ENCODE results near the gene TOMM5.
A peak's percentile ranks its signal among the peaks of the same experiment; 100 is the strongest.
"Not testable (repeated sequence)": the region's sequence is repeated elsewhere in the genome, so short reads cannot be mapped to it uniquely, and the experiment has no call there.

TOMM5 gene

GRCh38 chr9:37611961-37612360 is 19.6 kb upstream of the TOMM5 start:
- DNase-seq (ENCODE audit: low read depth in 2 of 2) = no peak

- DNase-seq (ENCODE audit: low read depth in 2 of 2) = no peak
Observed at GRCh38 chr9:37611014-37611413, 18.6 kb upstream of the TOMM5 start.

GRCh38 chr9:37609735-37610397 is 17.5 kb upstream of the TOMM5 start:
- no peak for DNase-seq (ENCODE audit: low read depth in 2 of 2)

GRCh38 chr9:37608250-37608649 is 15.9 kb upstream of the TOMM5 start:
- DNase-seq (ENCODE audit: low read depth in 2 of 2) = no peak

- no peak for DNase-seq (ENCODE audit: low read depth in 2 of 2)
Observed at GRCh38 chr9:37604296-37604695, 11.9 kb upstream of the TOMM5 start.

- DNase-seq (ENCODE audit: low read depth in 2 of 2) = no peak
Observed at GRCh38 chr9:37602817-37603216, 10.4 kb upstream of the TOMM5 start.

- not testable (repeated sequence) for DNase-seq (ENCODE audit: low read depth in 2 of 2)
Observed at GRCh38 chr9:37602061-37602460, 9.7 kb upstream of the TOMM5 start.

- no peak for DNase-seq (ENCODE audit: low read depth in 2 of 2)
Observed at GRCh38 chr9:37596504-37596903, 4.1 kb upstream of the TOMM5 start.

GRCh38 chr9:37593883-37594448 is 1.6 kb upstream of the TOMM5 start:
- no peak for DNase-seq (ENCODE audit: low read depth in 2 of 2)

GRCh38 chr9:37587521-37587920 is 4.9 kb downstream of the TOMM5 start:
- DNase-seq (ENCODE audit: low read depth in 2 of 2) = no peak

GRCh38 chr9:37583522-37584121 is 8.8 kb downstream of the TOMM5 start:
- no peak for DNase-seq (ENCODE audit: low read depth in 2 of 2)

- DNase-seq (ENCODE audit: low read depth in 2 of 2) = no peak
Observed at GRCh38 chr9:37582548-37583157, 9.7 kb downstream of the TOMM5 start.

GRCh38 chr9:37575921-37576721 is 16.3 kb downstream of the TOMM5 start, which contains the start of gene FBXO10:
TSS of gene FBXO10 (minus strand) at chr9:37576380. CDS start at chr9:37541768, 34,612 bp downstream.
- peak; percentile 20 to 29 for DNase-seq (ENCODE audit: low read depth in 2 of 2)

GRCh38 chr9:37575511-37575914 is 16.9 kb downstream of the TOMM5 start:
- DNase-seq (ENCODE audit: low read depth in 2 of 2) = no peak

- no peak for DNase-seq (ENCODE audit: low read depth in 2 of 2)
Observed at GRCh38 chr9:37575001-37575400, 17.4 kb downstream of the TOMM5 start.

- no peak for DNase-seq (ENCODE audit: low read depth in 2 of 2)
Observed at GRCh38 chr9:37574241-37574721, 18.1 kb downstream of the TOMM5 start.

- DNase-seq (ENCODE audit: low read depth in 2 of 2) = no peak
Observed at GRCh38 chr9:37571282-37571681, 21.1 kb downstream of the TOMM5 start.

GRCh38 chr9:37566716-37567115 is 25.7 kb downstream of the TOMM5 start:
- DNase-seq (ENCODE audit: low read depth in 2 of 2) = no peak

- DNase-seq (ENCODE audit: low read depth in 2 of 2) = no peak
Observed at GRCh38 chr9:37565661-37566618, 26.5 kb downstream of the TOMM5 start.

- no peak for DNase-seq (ENCODE audit: low read depth in 2 of 2)
Observed at GRCh38 chr9:37564916-37565315, 27.5 kb downstream of the TOMM5 start.

Measured in stimulated activated CD8-positive, alpha-beta memory T cell treated with anti-CD3 and anti-CD28 coated beads, Interleukin-15, amount 100 ng/mL, for 48 hours (primary cell).